GM18868 (cell line): ENCODE measurements around the gene OSBPL2.

Source experiments
- ATAC-seq: cut with Tn5 transposase; IDR thresholded peaks from one replicate; pipeline ENCODE4 v1.9.1; 2021; ENCODE audit warnings: mild to moderate bottlenecking, moderate library complexity; ENCODE audit not compliant: unreplicated experiment

The OSBPL2 gene

GRCh38 chr20:62237801-62238568 lies at the start of gene OSBPL2:
Gene OSBPL2, plus strand, starts transcription at chr20:62238521. Its CDS starts 17,664 bp downstream, at chr20:62256185.
- peak; percentile 97 for ATAC-seq

- ATAC-seq, result no peak
These were observed 47.5 kb upstream of the OSBPL2 start for GRCh38 chr20:62190639-62191411.

DNA sequence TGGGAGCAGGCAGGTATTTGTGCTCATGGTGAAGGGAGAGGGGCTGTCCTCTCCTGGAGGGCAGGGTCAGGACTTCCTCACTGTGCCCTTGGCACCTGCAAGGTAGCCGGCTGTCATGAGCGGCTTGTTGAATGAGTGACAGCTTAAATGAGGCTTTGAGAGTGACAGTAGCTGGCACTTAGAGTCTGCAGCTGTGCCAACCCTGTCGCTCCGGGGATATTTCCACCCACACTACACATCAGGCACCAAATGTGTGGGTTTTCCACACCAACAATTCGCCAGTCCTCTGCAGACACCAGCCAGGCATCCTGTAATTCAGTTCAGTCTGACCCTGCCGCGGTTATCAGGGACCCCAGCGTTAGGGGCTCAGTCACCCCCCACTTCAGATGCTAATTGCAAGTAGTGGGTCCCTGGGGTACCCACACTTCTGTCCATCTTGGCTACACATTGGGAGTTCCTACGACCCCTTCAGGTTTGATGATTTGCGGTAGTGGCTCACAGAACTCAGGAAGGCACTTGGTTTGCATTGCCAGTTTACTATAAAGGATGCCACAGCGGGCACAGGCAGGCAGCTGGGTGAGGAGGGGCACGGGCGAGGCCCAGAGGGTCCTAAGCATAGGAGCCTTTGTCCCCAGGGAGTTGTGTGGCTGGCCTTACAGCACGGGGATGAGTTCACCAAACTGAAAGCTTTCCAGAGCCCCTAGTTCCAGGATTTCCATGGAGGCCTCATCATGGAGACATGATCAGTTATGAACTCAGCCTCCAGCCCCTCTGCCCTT lies 46.4 kb upstream of the OSBPL2 start:
- ATAC-seq, result no peak

GRCh38 chr20:62192635-62193034 lies 45.7 kb upstream of the OSBPL2 start:
- no peak for ATAC-seq

DNA sequence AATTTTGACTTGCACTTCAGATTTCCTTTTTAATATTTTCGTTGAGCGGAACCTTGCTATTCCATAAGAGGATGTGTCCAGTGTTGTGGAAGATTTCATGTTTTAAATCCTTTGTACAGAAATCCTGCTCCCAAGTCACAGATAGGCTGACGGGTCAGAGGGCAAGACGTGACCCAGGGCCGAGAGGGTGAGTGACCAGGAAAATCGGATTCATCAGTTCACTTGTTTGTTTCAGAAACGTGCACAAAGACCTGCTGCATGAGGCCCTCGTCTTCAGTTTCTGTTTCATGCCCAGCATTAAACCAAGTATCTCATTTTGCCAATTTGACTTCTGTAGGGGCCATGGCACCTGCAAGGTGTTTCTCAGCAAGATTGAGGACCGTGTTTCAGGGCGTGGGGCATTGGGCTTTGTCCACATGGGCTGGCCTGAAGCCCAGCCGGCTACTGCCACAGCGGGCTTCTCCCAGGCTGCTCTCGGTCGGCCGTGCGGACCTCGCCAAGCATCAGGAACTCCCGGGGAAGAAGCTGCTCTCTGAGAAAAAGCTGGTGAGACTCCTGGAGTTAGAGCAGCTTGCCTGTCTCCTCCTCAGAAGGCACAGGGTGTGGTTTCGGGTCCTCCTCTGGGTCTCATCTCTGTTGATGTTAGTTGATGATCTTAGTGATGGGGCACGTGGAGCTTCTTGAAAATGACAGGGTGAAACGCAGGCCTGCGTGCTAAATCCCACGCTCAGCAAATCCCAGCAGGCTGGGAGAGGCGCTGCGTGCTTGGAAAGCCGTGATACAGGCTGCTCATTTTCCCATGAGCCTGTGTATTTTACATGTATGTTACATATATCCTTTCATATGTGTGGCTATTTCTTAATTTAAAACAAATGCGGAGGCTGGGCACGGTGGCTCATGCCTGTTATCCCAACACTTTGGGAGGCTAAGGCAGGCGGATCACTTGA lies 45.0 kb upstream of the OSBPL2 start:
- ATAC-seq, result no peak

DNA sequence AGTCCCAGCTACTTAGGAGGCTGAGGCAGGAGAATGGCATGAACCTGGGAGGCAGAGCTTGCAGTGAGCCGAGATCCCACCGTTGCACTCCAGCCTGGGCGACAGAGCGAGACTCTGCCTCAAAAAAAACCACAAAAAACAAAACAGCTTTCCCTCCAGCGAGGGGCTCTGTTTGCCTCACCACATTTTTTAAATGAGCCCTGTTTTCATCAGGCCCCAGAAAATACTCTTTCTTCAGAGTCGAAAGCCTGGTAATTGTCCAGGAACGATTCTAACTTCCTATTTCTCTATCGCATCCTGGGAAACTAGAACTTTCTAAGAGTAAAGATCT lies 43.3 kb upstream of the OSBPL2 start:
- ATAC-seq, result no peak

- ATAC-seq, result no peak
These were observed 42.6 kb upstream of the OSBPL2 start for GRCh38 chr20:62195736-62196135.

DNA sequence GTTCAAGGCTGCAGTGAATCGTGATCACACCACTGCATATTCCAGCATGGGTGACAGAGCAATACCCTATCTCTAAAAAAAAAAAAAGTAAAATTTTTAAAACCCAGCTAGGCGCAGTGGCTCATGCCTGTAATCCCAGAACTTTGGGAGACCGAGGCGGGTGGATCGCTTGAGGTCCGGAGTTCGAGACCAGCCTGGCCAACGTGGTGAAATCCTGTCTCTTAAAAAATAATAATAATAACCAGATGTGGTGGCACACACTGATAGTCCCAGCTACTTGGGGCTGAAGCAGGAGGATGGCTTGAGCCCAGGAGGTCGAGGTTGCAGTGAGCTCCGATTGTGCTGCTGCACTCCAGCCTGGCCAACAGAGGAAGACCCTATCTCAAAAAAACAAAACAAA lies 42.0 kb upstream of the OSBPL2 start:
- ATAC-seq, result no peak

GRCh38 chr20:62197311-62197710 lies 41.0 kb upstream of the OSBPL2 start:
- no peak for ATAC-seq

GRCh38 chr20:62197801-62198200 lies 40.5 kb upstream of the OSBPL2 start:
- ATAC-seq, result no peak

DNA sequence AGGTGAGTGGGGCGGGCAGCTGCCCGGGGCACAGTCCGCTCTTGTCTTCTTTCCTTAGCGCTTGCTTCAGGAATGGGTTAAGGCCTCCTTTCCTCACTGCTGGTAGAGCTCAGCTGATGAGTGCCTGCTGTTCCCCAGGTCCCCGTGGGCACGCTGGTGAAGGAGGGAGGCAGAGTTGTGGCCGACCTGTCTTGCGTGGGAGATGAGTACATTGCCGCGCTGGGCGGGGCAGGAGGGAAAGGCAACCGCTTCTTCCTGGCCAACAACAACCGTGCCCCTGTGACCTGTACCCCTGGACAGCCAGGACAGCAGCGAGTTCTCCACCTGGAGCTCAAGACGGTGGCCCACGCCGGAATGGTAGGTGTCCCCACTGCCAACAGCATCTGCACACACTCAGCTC lies 39.8 kb upstream of the OSBPL2 start:
- no peak for ATAC-seq

GRCh38 chr20:62198931-62199330 lies 39.4 kb upstream of the OSBPL2 start:
- ATAC-seq, result no peak

DNA sequence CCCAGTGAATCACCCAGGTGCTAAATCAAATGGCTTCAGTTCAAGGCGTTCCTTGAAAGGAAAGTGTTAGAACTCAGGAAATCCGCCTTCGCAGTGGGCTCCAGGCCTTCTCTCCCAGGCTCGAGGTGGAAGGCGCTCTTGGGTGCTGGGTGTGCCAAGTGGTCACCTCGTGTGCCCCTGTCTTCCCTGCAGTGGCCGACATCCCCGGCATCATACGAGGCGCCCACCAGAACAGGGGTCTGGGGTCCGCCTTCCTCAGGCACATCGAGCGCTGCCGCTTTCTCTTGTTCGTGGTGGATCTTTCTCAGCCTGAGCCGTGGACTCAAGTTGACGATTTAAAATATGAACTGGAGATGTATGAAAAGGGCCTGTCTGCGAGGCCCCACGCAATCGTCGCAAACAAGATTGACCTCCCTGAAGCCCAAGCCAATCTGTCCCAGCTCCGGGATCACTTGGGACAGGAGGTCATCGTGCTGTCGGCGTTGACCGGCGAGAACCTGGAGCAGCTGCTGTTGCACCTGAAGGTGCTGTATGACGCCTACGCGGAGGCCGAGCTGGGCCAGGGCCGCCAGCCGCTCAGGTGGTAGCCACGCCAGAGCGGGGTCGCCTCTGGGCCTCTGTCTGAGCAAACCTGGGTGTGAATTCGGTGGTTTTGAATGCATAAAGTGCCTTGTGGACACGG lies 37.7 kb upstream of the OSBPL2 start:
- ATAC-seq, result no peak

DNA sequence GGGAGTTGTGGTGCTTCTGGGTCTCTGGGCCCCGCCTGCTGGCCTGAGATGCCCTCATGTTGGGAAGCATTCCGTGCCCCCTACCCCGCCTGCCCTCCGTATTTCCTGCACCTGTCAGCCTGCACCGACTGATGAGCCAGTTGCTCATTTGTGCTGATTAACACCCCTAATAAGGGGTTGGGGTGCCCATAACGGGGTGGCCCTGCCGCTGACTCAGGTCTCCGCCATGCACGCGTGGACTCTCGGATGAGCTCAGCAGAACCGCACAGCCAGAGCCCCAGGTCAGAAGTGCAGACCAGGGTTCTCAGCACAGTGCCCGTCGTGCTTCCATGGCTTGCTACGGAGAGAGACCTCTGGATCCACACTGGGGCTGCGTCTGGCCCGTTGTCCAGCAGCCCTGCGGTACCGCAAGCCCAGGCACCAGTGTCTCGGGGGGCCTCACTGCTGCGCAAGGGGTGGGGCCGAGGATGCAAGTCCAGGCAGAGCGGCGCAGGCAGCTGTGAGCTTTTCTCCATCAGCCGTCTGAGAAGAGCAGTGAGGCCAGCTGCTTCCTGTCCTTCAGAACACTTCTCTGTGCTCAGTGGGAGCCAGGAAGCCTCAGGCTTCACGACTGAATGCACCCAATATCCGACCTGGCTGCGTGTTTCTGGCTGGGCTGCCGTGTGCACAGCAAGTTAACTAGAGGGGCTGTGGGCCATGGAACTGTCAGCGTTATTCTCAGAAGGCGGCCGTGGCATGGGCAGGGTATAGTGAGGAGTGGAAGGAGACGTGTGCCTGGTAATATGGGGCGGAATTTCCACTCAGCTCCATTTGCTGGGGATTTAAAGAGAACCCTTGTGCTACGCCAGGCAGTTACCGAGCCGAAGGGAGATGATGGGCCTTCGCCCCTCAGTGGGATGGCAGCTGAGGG lies 36.9 kb upstream of the OSBPL2 start:
- peak; percentile 50 for ATAC-seq

GRCh38 chr20:62202083-62202395 lies 36.3 kb upstream of the OSBPL2 start:
- ATAC-seq, result no peak

DNA sequence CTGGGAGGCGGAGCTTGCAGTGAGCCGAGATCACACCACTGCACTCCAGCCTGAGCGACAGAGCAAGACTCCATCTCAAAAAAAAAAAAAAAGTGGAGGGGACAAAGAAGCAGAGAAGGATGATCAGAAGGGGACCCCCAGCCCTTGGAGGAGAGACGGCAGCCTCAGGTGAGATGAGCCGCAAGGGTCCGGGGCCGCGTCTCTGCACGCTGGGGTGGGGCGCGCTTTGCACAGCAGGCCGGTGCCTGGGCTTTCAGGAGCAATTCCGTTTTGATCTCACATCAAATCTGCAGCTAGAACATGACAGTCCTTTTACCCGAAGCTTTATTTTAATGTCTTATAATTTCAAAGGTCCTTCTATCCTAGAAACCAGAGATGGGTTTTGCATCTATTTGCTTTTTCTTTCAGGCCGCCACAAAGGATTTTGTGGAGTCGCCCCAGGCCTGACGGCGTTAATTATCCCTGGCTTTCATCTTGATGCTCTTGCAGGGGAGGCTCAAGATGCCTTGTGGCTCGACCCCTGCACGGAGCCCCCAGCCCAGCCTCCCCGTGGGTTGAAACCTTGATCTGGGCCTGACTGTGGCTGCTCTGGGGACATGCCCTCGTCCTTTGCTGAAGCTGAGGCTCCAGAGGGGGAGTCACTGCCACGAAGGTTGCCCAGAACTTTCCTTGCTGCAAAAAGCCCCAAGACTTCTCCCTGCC lies 35.5 kb upstream of the OSBPL2 start:
- no peak for ATAC-seq

GRCh38 chr20:62203378-62204030 lies 34.8 kb upstream of the OSBPL2 start:
- ATAC-seq, result no peak
